Hepatocyte (in vitro differentiated cells): ENCODE data around the gene PLA1A. TPM values are rescaled to one million over a fixed set of nuclear protein-coding genes. Genes with fewer than 3 reads are reported as not detected.

Experiments
- DNase-seq: peaks from one replicate; pipeline ENCODE4 v3.0.0-alpha.2; 2016; ENCODE audit warnings: low spot score
- H2AFZ ChIP-seq: fragments of 200-600 bp; sonication (generic); 2 replicates; pipeline ENCODE4 v1.6.0; 2016; ENCODE audit warnings: antibody characterized with exemption, mild to moderate bottlenecking
- H3K27ac ChIP-seq: fragments of 200-600 bp; sonication (generic); 2 replicates; pipeline ENCODE4 v1.5.1; 2016; ENCODE audit warnings: mild to moderate bottlenecking
- H3K27me3 ChIP-seq: fragments of 200-600 bp; sonication (generic); 2 replicates; pipeline ENCODE4 v1.6.1; 2016
- H3K36me3 ChIP-seq: fragments of 200-600 bp; sonication (generic); replicated peaks from 2 replicates; pipeline ENCODE4 v1.5.1; 2016; ENCODE audit warnings: low read depth; ENCODE audit not compliant: insufficient read depth
- H3K4me1 ChIP-seq: fragments of 200-600 bp; sonication (generic); 2 replicates; pipeline ENCODE4 v1.5.1; 2016; ENCODE audit warnings: mild to moderate bottlenecking, moderate library complexity; ENCODE audit not compliant: insufficient read depth
- H3K4me2 ChIP-seq: fragments of 200-600 bp; sonication (generic); 2 replicates; pipeline ENCODE4 v1.6.0; 2016
- H3K4me3 ChIP-seq: fragments of 200-600 bp; sonication (generic); 2 replicates; pipeline ENCODE4 v1.5.1; 2016; ENCODE audit warnings: mild to moderate bottlenecking
- H3K79me2 ChIP-seq: fragments of 200-600 bp; sonication (generic); 2 replicates; pipeline ENCODE4 v1.6.0; 2017; ENCODE audit warnings: mild to moderate bottlenecking
- H3K9me2 ChIP-seq: fragments of 200-600 bp; sonication (generic); replicated peaks from 2 replicates; pipeline ENCODE4 v1.6.0; 2017; ENCODE audit warnings: mild to moderate bottlenecking; ENCODE audit not compliant: insufficient read depth
- H3K9me3 ChIP-seq: fragments of 200-600 bp; sonication (generic); 2 replicates; pipeline ENCODE4 v1.5.1; 2016; ENCODE audit warnings: low read depth, mild to moderate bottlenecking
- H4K20me1 ChIP-seq: fragments of 200-600 bp; sonication (generic); 2 replicates; pipeline ENCODE4 v1.6.0; 2016; ENCODE audit warnings: mild to moderate bottlenecking; ENCODE audit not compliant: insufficient read depth, poor library complexity, severe bottlenecking
- EZH2 ChIP-seq: fragments of 200-600 bp; sonication (generic); IDR thresholded peaks from 2 replicates; pipeline ENCODE4 v1.6.1; 2016; ENCODE audit warnings: antibody characterized with exemption, mild to moderate bottlenecking, borderline replicate concordance
- EZH2phosphoT487 ChIP-seq: fragments of 200-600 bp; sonication (generic); IDR thresholded peaks from one replicate; pipeline ENCODE4 v1.6.1; 2018; ENCODE audit warnings: antibody characterized with exemption, mild to moderate bottlenecking, low read depth, moderate library complexity; ENCODE audit not compliant: unreplicated experiment, severe bottlenecking
- WGBS: methylation state at CpG from one replicate; pipeline ENCODE4 v1.1.6; 2016; ENCODE audit warnings: low lambda C conversion rate; ENCODE audit errors: missing lambda C conversion rate; 5-methylcytosine and 5-hydroxymethylcytosine counted together
- polyA plus RNA-seq: library from polyadenylated mRNA; unstranded; fragments of >200 nt; fragmentation: Nextera tagmentation; extraction: Ambion mirVana; gene quantifications from 2 replicates; pipeline ENCODE4 v1.2.1, GENCODE V29; 2016
- total RNA-seq: library from RNA; depleted of rRNA; stranded (reverse); fragments of >200 nt; gene quantifications from 2 replicates; pipeline ENCODE4 v1.2.3, GENCODE V29; 2014
- TF ChIP-seq, protein P1 (sequence below): fragments of 200-600 bp; sonication (generic); IDR thresholded peaks from 2 replicates; pipeline ENCODE4 v1.5.1; 2016; ENCODE audit warnings: antibody characterized with exemption, mild to moderate bottlenecking; ENCODE audit not compliant: poor library complexity

PLA1A gene
- total and polyA plus RNA-seq, 2 experiments from 2014 or later, result 2.6 to 3.3 TPM

DNA sequence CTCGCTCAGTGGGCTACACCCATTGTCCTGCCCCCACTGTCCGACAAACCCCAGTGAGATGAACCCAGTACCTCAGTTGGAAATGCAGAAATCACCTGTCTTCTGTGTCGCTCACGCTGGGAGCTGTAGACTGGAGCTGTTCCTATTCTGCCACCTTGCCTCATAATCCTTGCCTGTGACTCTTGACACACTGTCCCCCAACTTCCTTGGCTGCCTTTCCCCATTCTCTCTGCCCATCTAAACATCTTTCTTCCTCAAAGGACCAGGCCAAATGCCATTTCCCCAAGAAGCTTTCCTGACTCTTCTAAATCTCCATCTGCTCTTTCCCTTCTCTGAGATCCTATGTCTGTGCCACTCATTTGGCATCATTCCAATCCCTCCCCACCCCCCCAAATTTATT is 28.5 kb upstream of the PLA1A start:
- Histone ChIP-seq H3K9me3 (no peaks in the 10 kb centered on the region), H3K27ac (no peak overlapping the region), H3K27me3 (no peaks in the 10 kb centered on the region), H2AFZ (no peak overlapping the region), H3K79me2 (no peaks in the 10 kb centered on the region), H3K4me3 (no peak overlapping the region), H3K36me3 (no peaks in the 10 kb centered on the region), H3K4me2 (no peak overlapping the region), H3K4me1 (no peaks in the 10 kb centered on the region), H3K9me2 (no peaks in the 10 kb centered on the region), H4K20me1 (no peaks in the 10 kb centered on the region)
- DNase-seq, result no peak
- 96% methylated on average over 4 of the region's 4 CpGs for WGBS
- no peak for TF ChIP-seq EZH2phosphoT487
- TF ChIP-seq, protein P1, sequence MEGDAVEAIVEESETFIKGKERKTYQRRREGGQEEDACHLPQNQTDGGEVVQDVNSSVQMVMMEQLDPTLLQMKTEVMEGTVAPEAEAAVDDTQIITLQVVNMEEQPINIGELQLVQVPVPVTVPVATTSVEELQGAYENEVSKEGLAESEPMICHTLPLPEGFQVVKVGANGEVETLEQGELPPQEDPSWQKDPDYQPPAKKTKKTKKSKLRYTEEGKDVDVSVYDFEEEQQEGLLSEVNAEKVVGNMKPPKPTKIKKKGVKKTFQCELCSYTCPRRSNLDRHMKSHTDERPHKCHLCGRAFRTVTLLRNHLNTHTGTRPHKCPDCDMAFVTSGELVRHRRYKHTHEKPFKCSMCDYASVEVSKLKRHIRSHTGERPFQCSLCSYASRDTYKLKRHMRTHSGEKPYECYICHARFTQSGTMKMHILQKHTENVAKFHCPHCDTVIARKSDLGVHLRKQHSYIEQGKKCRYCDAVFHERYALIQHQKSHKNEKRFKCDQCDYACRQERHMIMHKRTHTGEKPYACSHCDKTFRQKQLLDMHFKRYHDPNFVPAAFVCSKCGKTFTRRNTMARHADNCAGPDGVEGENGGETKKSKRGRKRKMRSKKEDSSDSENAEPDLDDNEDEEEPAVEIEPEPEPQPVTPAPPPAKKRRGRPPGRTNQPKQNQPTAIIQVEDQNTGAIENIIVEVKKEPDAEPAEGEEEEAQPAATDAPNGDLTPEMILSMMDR, result no peak
- TF ChIP-seq EZH2, result no peak

DNA sequence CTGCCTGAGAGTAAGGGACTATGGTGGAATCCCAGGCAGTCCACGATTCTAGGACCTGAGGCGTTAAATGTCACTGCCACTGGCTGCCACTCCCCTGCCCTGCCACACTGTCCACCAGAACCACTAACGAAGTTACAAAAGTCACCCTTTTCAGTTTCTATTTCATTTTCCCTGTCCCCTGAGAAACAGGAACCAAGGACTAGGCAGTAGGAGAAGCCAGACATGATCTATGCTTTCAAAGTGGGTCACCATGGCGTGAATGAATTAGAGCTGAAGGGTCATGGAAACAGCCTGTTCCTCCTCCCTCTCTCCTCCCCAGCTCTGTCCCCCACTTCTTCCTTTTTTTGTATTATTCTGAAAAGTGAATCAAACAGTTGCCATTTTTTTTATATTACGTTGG is 27.5 kb upstream of the PLA1A start:
- H3K27ac ChIP-seq, result no peak overlapping the region
- H3K36me3 ChIP-seq, result no peaks in the 10 kb centered on the region
- H4K20me1 ChIP-seq, result no peaks in the 10 kb centered on the region
- no peak overlapping the region for H3K4me3 ChIP-seq
- TF ChIP-seq EZH2phosphoT487 (no peak), EZH2 (no peak)
- TF ChIP-seq, protein P1, result no peak
- H3K9me2 ChIP-seq, result no peaks in the 10 kb centered on the region
- no peaks in the 10 kb centered on the region for H3K9me3 ChIP-seq
- H2AFZ ChIP-seq, result no peak overlapping the region
- no peaks in the 10 kb centered on the region for H3K27me3 ChIP-seq
- DNase-seq, result no peak
- 93% methylated on average over 5 of the region's 5 CpGs for WGBS
- H3K79me2 ChIP-seq, result no peaks in the 10 kb centered on the region
- no peaks in the 10 kb centered on the region for H3K4me1 ChIP-seq
- H3K4me2 ChIP-seq, result no peak overlapping the region

DNA sequence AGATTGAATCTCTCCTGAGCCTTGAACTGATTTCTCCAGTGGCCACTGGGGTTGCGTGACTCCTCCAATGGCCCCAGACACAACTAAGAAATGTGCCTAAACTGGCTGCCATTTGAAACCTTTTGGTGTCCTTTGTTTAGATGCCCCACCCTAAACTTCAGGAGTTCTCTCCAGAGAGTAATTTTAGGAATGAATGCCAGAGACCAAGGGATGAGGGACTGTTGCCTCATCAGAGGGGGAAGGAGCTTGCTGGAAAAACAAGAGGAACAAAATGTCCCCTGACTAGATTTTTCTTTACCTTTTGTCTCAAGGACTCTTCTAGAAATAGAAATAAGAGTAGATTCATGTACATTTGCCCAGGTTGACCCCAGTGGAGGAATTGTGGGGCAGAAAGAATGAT is 26.5 kb upstream of the PLA1A start:
- H4K20me1 ChIP-seq, result no peaks in the 10 kb centered on the region
- WGBS, result 91% methylated on average over 1 of the region's 1 CpG
- H2AFZ ChIP-seq, result no peak overlapping the region
- no peaks in the 10 kb centered on the region for H3K9me3 ChIP-seq
- no peaks in the 10 kb centered on the region for H3K4me1 ChIP-seq
- TF ChIP-seq, protein P1, result no peak
- TF ChIP-seq EZH2 (no peak), EZH2phosphoT487 (no peak)
- H3K4me3 ChIP-seq, result no peak overlapping the region
- no peaks in the 10 kb centered on the region for H3K9me2 ChIP-seq
- DNase-seq, result no peak
- H3K79me2 ChIP-seq, result no peaks in the 10 kb centered on the region
- no peak overlapping the region for H3K4me2 ChIP-seq
- H3K36me3 ChIP-seq, result no peaks in the 10 kb centered on the region
- no peak overlapping the region for H3K27ac ChIP-seq
- H3K27me3 ChIP-seq, result no peaks in the 10 kb centered on the region

DNA sequence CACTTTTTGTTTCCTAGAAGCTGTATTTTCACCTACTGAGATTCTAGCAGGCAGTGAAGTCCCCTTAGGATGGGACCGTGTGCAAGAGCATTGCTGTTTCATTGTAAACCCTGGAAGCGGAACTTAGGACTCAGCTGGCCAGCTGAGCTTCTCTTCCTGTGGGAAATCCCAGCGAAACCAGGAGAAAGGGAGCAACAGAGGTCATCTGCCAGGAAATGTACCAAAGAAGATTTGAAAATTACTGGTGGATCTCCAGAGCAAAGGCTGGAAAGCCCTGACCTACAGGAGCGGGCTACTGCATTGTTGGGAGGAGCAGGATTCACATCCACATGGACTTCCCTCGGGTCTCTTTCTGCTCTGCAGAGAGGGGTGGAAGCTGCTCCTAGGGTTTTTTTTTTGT is 26.0 kb upstream of the PLA1A start:
- no peaks in the 10 kb centered on the region for H3K9me3 ChIP-seq
- no peaks in the 10 kb centered on the region for H3K79me2 ChIP-seq
- H3K4me2 ChIP-seq, result no peak overlapping the region
- DNase-seq, result no peak
- H3K4me3 ChIP-seq, result no peak overlapping the region
- TF ChIP-seq, protein P1, result no peak
- no peak for TF ChIP-seq EZH2phosphoT487
- no peaks in the 10 kb centered on the region for H4K20me1 ChIP-seq
- H3K27me3 ChIP-seq, result no peaks in the 10 kb centered on the region
- H3K36me3 ChIP-seq, result no peaks in the 10 kb centered on the region
- H3K9me2 ChIP-seq, result no peaks in the 10 kb centered on the region
- H2AFZ ChIP-seq, result no peak overlapping the region
- H3K4me1 ChIP-seq, result no peaks in the 10 kb centered on the region
- no peak overlapping the region for H3K27ac ChIP-seq
- WGBS, result 51% methylated on average over 5 of the region's 5 CpGs
